HG02973 (cell line): Measurements from ENCODE around the gene DGCR8.

Experiments
- ATAC-seq: cut with Tn5 transposase; IDR thresholded peaks from one replicate; pipeline ENCODE4 v1.9.1; 2021; ENCODE audit warnings: moderate library complexity; ENCODE audit not compliant: unreplicated experiment

DGCR8 gene

GRCh38 chr22:20135806-20136602, 56.0 kb downstream of the DGCR8 start:
- ATAC-seq = no peak

- no peak for ATAC-seq
These were observed 56.5 kb downstream of the DGCR8 start for GRCh38 chr22:20136603-20136873.

DNA sequence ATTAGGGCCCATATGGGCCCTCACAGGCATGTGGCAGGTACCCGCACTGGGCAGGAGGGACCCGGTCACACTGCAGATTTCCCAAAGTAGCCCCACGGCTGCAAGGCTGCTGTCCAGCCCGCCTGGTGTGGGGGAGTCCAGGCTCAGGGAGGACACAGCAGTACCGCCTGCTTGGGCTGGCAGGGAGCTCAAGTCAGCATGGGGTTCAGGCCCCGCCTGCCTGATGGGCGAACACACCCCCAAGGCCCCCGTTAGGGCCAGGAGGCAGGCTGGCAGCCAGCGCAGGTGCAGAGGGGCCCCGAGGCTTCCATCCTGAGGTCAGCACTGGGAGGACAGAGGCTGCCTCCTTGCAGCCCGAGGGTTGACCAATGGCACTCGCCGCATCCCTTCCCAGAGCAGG, 57.1 kb downstream of the DGCR8 start:
- no peak for ATAC-seq

DNA sequence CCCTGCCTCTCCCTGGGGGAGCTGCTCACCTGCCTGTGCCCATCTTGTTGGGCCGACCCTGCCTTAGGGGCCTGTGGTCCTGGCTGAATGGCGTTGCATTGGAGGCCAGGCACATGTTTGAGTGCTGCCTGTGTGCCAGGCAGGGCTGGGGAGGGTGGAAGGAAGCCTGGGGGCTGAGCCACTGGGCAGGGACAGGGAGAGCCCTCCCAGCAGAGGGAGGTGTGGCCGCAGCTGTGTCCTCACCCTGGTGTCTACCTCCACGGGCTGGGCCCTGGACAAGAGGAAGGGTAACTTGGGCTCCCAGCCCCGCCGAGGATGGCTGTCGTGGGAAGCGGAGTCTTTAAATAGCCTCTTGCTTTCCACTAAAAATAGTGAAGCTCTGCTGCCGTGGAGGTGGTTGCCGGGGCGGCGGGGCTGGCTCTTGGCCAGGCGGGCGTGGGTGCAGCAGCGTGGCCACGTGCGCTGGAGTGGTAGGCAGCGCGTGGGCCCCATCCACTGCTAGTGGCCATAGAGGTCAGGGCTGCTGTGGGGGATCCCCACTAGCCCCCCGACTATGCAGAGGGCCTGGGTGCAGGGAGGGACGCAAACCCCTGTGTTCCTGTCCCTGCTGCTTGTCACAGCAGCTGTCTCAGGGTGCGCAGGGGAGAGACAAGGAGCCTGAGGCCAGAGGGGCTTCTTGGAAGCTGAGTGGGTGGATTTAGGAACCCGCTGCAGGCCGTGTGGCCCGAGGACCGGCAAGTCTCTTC, 57.8 kb downstream of the DGCR8 start:
- ATAC-seq = no peak

GRCh38 chr22:20138417-20138738, 58.3 kb downstream of the DGCR8 start:
- ATAC-seq = no peak

GRCh38 chr22:20138868-20139267, 58.8 kb downstream of the DGCR8 start:
- ATAC-seq = no peak

GRCh38 chr22:20139391-20140106, 59.5 kb downstream of the DGCR8 start:
- ATAC-seq = no peak

GRCh38 chr22:20140107-20140445, 60.0 kb downstream of the DGCR8 start:
- ATAC-seq = no peak

DNA sequence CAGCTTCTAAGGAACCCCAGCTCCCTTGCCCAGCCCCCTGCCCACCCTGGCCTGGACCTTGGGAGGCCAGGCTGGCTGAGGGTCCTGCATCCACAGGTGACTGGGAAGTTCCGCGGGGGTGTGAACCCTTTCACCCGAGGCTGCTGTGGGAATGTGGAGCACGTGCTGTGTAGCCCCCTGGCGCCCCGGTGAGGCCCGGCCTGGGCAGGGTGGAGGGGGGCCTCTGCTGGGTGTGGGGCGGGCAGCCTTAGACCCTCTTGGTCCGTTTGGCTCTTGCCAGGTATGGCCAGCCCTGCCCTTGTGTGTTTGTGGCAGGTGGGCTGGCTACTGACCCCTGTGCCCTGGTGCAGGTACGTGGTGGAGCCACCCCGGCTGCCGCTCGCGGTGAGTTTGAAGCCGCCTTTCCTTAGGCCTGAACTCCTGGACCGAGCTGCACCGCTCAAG, 60.5 kb downstream of the DGCR8 start:
- no peak for ATAC-seq

DNA sequence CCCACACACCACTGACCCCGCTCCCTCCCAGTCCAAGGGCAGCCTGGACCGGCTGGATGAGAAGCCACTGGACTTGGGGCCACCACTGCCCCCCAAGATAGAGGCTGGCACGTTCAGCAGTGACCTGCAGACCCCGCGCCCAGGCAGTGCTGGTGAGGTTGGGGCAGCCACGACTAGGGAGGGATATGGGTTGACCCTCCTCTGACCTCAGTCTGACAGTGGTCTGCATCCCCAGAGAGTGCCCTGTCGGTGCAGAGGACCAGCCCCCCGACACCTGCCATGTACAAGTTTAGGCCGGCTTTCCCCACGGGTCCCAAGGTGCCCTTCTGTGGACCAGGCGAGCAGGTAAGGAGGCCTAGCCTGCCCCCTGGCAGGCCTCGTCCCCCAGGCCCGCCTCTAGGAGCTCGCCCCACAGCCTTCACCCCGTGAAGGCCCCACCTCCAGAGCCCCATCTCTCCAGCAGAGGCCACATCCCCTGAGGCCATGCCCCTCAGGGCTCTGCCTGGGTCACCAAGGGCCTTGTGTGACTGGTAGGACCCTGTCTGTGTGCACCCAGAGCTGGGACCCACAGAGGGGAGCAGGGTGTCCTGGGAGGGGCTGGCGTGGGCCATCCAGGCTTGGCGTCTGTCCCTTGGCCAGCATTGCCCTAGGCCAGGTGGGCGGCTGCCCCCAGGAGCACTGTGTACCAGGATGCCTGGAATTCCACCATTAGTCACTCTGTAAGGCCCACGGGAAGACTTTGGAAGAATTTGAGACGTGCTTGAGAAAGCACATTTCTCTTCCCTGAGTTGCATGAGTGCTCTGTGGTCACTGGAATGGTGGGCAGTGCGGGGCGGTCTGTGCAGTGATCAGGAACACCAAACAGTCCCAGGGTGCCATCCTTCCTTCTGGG, 61.4 kb downstream of the DGCR8 start:
- no peak for ATAC-seq

DNA sequence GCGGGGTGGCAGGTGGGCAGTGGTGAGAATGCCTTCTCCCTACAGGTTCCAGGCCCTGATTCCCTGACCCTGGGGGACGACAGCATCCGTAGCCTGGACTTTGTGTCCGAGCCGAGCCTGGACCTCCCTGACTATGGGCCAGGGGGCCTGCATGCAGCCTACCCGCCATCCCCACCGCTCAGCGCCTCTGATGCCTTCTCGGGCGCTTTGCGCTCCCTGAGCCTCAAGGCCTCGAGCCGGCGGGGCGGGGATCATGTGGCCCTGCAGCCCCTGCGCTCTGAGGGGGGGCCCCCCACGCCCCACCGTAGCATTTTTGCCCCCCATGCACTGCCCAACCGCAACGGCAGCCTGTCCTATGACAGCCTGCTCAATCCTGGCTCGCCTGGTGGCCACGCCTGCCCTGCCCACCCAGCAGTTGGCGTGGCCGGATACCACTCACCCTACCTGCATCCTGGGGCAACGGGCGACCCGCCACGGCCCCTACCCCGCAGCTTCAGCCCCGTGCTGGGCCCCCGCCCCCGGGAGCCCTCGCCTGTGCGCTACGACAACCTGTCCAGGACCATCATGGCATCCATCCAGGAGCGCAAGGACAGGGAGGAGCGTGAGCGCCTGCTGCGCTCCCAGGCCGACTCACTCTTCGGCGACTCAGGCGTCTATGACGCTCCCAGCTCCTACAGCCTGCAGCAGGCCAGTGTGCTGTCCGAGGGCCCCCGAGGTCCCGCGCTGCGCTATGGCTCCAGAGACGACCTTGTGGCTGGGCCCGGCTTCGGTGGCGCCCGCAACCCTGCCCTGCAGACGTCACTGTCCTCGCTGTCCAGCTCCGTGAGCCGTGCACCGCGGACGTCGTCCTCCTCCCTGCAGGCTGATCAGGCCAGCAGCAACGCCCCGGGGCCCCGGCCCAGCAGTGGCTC, 62.9 kb downstream of the DGCR8 start:
- ATAC-seq = no peak

GRCh38 chr22:20143883-20144665, 64.0 kb downstream of the DGCR8 start:
- ATAC-seq = no peak

GRCh38 chr22:20145206-20145831, 65.3 kb downstream of the DGCR8 start:
- no peak for ATAC-seq

DNA sequence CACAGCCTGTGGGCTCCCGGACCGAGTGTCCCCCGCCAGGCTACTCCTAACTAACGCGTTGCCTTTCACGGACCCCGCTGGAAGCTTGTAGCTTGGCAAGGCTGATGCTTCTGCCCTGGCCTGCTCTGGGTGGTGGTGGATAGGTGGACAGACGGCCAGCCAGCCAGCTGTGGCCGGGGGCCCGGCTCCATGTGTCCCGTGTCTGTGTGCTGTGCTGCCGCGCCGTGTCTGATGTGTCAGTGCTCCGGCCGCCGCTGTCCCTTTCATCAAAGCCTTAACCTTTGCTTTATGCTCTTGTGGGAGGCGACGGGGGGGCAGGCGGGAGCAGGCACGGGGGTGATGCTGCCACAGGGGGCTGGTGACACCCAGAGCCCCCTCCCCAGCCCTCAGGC, 65.8 kb downstream of the DGCR8 start:
- ATAC-seq = no peak

DNA sequence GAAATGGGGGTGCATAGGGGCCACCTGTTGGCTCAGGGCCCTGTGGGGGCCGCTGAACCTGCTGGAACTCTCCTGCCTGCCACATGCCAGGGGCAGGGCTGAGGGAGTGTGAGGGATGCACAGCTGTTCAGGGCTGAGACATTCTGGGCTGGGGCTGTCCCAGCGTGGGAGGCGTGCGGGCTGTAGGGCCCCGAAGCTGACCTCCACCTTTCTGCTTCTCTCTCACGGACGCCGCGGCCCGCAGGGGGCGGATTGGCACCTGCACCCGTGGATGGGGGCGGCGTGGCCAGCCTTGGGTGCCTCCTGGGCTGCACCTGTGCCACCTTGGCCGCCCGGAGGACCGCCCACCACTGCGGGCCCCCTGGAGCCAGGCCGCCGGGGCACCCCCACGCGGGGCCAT, 66.7 kb downstream of the DGCR8 start:
- no peak for ATAC-seq

GRCh38 chr22:20147237-20147988, 67.4 kb downstream of the DGCR8 start:
- ATAC-seq = no peak

- no peak for ATAC-seq
These were observed 68.4 kb downstream of the DGCR8 start for GRCh38 chr22:20148414-20148813.
